ENCODE measurements around the gene EFNA5.

DNA sequence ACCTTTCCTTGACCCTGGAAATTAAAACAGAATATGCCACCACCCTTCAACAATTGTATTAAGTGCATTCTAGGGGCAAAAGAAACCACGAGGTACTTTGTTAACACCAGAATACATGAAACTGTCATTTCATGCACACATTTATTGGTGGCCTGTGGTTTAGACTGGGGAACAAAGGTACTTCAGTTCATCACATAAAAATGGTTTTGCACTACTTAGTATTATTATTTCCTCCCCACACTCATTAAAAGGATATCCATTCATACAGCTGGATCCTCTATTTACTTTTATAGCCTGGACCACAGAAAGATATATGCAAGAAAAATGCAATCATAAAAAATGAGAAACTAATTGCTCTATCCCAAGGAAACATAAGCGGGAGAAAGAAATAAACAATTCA is 230.9 kb downstream of the EFNA5 start:
- TF ChIP-seq, protein P1, sequence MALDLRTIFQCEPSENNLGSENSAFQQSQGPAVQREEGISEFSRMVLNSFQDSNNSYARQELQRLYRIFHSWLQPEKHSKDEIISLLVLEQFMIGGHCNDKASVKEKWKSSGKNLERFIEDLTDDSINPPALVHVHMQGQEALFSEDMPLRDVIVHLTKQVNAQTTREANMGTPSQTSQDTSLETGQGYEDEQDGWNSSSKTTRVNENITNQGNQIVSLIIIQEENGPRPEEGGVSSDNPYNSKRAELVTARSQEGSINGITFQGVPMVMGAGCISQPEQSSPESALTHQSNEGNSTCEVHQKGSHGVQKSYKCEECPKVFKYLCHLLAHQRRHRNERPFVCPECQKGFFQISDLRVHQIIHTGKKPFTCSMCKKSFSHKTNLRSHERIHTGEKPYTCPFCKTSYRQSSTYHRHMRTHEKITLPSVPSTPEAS (tag by site-specific recombination; IDR thresholded peaks at IDR 0.05), result no peak
- TF ChIP-seq, protein P2, sequence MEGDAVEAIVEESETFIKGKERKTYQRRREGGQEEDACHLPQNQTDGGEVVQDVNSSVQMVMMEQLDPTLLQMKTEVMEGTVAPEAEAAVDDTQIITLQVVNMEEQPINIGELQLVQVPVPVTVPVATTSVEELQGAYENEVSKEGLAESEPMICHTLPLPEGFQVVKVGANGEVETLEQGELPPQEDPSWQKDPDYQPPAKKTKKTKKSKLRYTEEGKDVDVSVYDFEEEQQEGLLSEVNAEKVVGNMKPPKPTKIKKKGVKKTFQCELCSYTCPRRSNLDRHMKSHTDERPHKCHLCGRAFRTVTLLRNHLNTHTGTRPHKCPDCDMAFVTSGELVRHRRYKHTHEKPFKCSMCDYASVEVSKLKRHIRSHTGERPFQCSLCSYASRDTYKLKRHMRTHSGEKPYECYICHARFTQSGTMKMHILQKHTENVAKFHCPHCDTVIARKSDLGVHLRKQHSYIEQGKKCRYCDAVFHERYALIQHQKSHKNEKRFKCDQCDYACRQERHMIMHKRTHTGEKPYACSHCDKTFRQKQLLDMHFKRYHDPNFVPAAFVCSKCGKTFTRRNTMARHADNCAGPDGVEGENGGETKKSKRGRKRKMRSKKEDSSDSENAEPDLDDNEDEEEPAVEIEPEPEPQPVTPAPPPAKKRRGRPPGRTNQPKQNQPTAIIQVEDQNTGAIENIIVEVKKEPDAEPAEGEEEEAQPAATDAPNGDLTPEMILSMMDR (tag by site-specific recombination; IDR thresholded peaks at IDR 0.05), result no peak

Measured in HEK293 (cell line).